HL-60 (cell line): ENCODE results near the gene IL36B.

Experiments used
- DNase-seq, 2 experiments: peaks; one replicate each; pipeline ENCODE4 v3.0.0-alpha.2; 2010 to 2020; ENCODE audit warnings: low read depth in 1 of 2, low spot score in 1 of 2
- H3K27ac ChIP-seq: fragments of 250-450 bp; sonication (Bioruptor Pico); replicated peaks from 2 replicates; pipeline ENCODE4 v1.5.1; 2020; ENCODE audit warnings: mild to moderate bottlenecking, moderate library complexity
- H3K27me3 ChIP-seq: fragments of 250-450 bp; sonication (Bioruptor Pico); 2 replicates; pipeline ENCODE4 v1.5.1; 2021; ENCODE audit warnings: mild to moderate bottlenecking, moderate library complexity; ENCODE audit not compliant: insufficient read depth, poor library complexity, severe bottlenecking
- H3K4me3 ChIP-seq: replicated peaks from 2 replicates; pipeline ENCODE4 v1.5.1; 2011; ENCODE audit warnings: mild to moderate bottlenecking, control low read depth, low read length; ENCODE audit not compliant: insufficient read depth
- GABPA ChIP-seq: IDR thresholded peaks from 2 replicates; pipeline ENCODE4 v1.6.1; 2012; ENCODE audit warnings: low read depth
- POLR2AphosphoS5 ChIP-seq: IDR thresholded peaks from 2 replicates; pipeline ENCODE4 v1.6.1; 2012; ENCODE audit warnings: low read depth
- SPI1 ChIP-seq: IDR thresholded peaks from 2 replicates; pipeline ENCODE4 v1.6.1; 2012; ENCODE audit warnings: low read depth, mild to moderate bottlenecking, borderline replicate concordance
- TF ChIP-seq, protein P1 (sequence below): IDR thresholded peaks from one replicate; pipeline ENCODE4 v1.5.1; 2011; ENCODE audit warnings: low read length, control low read depth, inconsistent platforms; ENCODE audit not compliant: insufficient read depth
- TF ChIP-seq, protein P2 (sequence below): IDR thresholded peaks from 2 replicates; pipeline ENCODE4 v1.6.1; 2012; ENCODE audit warnings: low read depth; ENCODE audit not compliant: insufficient replicate concordance

IL36B gene

DNA sequence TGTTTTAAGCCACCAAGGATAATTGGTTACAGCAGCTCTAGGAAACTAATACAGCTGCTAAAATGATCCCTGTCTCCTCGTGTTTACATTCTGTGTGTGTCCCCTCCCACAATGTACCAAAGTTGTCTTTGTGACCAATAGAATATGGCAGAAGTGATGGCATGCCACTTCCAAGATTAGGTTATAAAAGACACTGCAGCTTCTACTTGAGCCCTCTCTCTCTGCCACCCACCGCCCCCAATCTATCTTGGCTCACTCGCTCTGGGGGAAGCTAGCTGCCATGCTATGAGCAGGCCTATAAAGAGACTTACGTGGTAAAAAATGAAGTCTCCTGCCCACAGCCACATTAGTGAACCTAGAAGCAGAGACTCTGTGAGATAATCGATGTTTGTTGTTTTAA, 11.6 kb upstream of the IL36B start:
- Histone ChIP-seq H3K27ac (no peak overlapping the region), H3K27me3 (no peaks in the 10 kb centered on the region), H3K4me3 (no peak overlapping the region)
- TF ChIP-seq GABPA (no peak), POLR2AphosphoS5 (no peak), SPI1 (no peak)
- TF ChIP-seq, protein P1, sequence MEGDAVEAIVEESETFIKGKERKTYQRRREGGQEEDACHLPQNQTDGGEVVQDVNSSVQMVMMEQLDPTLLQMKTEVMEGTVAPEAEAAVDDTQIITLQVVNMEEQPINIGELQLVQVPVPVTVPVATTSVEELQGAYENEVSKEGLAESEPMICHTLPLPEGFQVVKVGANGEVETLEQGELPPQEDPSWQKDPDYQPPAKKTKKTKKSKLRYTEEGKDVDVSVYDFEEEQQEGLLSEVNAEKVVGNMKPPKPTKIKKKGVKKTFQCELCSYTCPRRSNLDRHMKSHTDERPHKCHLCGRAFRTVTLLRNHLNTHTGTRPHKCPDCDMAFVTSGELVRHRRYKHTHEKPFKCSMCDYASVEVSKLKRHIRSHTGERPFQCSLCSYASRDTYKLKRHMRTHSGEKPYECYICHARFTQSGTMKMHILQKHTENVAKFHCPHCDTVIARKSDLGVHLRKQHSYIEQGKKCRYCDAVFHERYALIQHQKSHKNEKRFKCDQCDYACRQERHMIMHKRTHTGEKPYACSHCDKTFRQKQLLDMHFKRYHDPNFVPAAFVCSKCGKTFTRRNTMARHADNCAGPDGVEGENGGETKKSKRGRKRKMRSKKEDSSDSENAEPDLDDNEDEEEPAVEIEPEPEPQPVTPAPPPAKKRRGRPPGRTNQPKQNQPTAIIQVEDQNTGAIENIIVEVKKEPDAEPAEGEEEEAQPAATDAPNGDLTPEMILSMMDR = no peak
- TF ChIP-seq, protein P2, sequence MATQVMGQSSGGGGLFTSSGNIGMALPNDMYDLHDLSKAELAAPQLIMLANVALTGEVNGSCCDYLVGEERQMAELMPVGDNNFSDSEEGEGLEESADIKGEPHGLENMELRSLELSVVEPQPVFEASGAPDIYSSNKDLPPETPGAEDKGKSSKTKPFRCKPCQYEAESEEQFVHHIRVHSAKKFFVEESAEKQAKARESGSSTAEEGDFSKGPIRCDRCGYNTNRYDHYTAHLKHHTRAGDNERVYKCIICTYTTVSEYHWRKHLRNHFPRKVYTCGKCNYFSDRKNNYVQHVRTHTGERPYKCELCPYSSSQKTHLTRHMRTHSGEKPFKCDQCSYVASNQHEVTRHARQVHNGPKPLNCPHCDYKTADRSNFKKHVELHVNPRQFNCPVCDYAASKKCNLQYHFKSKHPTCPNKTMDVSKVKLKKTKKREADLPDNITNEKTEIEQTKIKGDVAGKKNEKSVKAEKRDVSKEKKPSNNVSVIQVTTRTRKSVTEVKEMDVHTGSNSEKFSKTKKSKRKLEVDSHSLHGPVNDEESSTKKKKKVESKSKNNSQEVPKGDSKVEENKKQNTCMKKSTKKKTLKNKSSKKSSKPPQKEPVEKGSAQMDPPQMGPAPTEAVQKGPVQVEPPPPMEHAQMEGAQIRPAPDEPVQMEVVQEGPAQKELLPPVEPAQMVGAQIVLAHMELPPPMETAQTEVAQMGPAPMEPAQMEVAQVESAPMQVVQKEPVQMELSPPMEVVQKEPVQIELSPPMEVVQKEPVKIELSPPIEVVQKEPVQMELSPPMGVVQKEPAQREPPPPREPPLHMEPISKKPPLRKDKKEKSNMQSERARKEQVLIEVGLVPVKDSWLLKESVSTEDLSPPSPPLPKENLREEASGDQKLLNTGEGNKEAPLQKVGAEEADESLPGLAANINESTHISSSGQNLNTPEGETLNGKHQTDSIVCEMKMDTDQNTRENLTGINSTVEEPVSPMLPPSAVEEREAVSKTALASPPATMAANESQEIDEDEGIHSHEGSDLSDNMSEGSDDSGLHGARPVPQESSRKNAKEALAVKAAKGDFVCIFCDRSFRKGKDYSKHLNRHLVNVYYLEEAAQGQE = no peak
- DNase-seq = no peak

DNA sequence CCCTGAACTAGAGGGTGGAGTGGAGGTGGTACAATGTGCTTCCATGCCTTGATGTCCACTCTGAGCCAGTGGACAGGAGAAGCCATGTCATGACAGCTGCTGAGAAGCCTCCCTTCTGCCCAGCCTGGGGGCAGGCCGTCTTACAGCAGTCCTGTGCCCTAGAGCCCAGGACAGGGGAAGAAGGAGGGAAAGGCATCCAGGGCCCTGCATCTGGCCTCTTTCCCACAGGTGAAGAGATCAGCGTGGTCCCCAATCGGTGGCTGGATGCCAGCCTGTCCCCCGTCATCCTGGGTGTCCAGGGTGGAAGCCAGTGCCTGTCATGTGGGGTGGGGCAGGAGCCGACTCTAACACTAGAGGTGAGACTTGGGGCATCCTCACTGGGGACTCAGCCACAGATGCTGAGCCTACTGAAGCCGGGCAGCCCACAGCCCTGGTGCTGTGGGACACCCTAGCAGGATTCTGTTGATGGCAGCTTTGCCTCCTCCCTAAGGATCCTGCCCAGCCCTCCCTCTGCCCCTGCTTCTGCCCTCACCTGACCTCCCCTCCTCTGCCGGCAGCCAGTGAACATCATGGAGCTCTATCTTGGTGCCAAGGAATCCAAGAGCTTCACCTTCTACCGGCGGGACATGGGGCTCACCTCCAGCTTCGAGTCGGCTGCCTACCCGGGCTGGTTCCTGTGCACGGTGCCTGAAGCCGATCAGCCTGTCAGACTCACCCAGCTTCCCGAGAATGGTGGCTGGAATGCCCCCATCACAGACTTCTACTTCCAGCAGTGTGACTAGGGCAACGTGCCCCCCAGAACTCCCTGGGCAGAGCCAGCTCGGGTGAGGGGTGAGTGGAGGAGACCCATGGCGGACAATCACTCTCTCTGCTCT, 9.5 kb upstream of the IL36B start:
- no peaks in the 10 kb centered on the region for H3K27me3 ChIP-seq
- H3K27ac ChIP-seq = no peak overlapping the region
- TF ChIP-seq, protein P2 = no peak
- TF ChIP-seq SPI1 (no peak), GABPA (no peak), POLR2AphosphoS5 (no peak)
- TF ChIP-seq, protein P1 = no peak
- H3K4me3 ChIP-seq = no peak overlapping the region
- no peak for DNase-seq

DNA sequence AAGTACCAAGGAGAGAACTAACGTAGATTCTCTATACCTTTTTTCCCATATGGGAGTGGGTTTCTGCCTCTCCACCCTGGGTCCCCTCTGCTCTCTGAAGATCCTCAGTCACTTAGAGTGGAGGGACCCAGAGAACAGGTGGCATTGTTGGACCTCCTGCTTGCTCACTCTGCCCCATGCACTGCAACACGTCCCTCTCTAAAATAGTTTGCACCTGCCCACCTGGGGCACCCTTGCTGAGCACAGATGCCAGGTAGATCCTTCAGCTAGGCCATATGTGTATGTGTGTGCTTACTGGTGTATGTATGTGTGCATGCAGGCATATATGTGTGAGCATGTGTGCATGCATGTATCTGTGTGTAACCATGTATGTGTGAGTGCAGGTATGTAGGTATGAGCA, 8.6 kb upstream of the IL36B start:
- no peak for TF ChIP-seq GABPA
- TF ChIP-seq, protein P2 = no peak
- TF ChIP-seq SPI1 = no peak
- TF ChIP-seq, protein P1 = no peak
- no peak for TF ChIP-seq POLR2AphosphoS5
- DNase-seq = no peak
- H3K27me3 ChIP-seq = no peaks in the 10 kb centered on the region

More for the DNA sequence above, 8.6 kb upstream of the IL36B start:
- Histone ChIP-seq H3K27ac (no peak overlapping the region), H3K4me3 (no peak overlapping the region)
